ENCODE data around the gene ZMYND11.

ZMYND11 gene

DNA sequence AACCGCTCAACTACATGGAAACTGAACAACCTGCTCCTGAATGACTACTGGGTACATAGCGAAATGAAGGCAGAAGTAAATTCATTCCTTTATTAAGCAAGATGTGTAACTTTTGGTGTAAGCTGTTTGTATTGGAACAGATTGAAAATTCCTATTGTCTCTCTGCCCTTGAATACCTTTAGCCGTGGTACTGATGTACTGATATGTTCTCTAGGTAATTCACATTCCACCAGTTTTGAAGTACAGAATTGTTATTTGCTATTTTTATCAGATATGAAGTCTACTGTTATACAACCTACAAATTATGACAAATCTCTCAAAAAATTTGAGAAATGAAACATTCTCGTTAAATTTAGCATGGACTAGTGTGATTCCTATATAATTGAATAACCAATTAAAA lies 17.7 kb downstream of the ZMYND11 start:
- H4K20me1 ChIP-seq (ENCODE audit: insufficient read depth, low read length) = no peaks in the 10 kb centered on the region; the same call in 1 of the 2 replicates
- no peak for TF ChIP-seq EZH2 (optimal IDR thresholded peaks at IDR 0.05; ENCODE audit: low read depth, low read length)

DNA sequence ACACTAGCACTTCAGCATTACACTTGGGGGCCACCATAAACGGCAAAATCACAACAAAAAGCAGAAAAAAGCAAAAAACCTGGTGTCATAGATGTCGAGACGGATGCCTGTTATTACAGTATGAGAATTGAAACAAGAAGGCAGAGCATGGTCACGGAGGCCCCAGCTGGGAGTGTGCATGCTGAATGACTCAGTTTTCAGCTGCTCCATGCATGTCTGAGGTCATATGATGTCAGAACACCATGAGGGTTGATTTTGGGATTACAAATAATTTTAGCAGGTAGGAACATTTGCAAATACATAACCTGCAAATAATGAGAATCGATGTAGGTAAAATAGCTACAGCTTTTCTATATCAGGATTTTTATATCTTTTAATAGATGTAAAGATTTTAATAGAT lies 19.1 kb downstream of the ZMYND11 start:
- Histone ChIP-seq H3K27me3 (replicated peaks; ENCODE audit: insufficient read depth, low read length) (no peaks in the 10 kb centered on the region), H3K9me3 (replicated peaks; ENCODE audit: insufficient read depth, low read length) (no peaks in the 10 kb centered on the region), H3F3A (ENCODE audit: insufficient read depth, low read length) (no peaks in the 10 kb centered on the region), H3K4me2 (ENCODE audit: low read depth, low read length) (no peak overlapping the region), H3K27ac (ENCODE audit: low read length) (no peak overlapping the region), H3K36me3 (replicated peaks; ENCODE audit: insufficient read depth, low read length) (no peaks in the 10 kb centered on the region), H2AFZ (ENCODE audit: low read length) (no peak overlapping the region), H3K79me2 (ENCODE audit: low read length) (peaks cover 25% of the 10 kb centered on the region), H3K4me1 (ENCODE audit: low read length) (no peaks in the 10 kb centered on the region), H3K4me3 (ENCODE audit: low read length) (no peak overlapping the region), H3K9me2 (replicated peaks; ENCODE audit: insufficient read depth, low read length) (no peaks in the 10 kb centered on the region), H3K9ac (ENCODE audit: low read length) (no peak overlapping the region), H4K20me1 (ENCODE audit: insufficient read depth, low read length) (no peaks in the 10 kb centered on the region; the same call in 1 of the 2 replicates)
- DNase-seq = no peak
- TF ChIP-seq EZH2phosphoT487 (IDR thresholded peaks at IDR 0.05; ENCODE audit: low read length) = no peak
- TF ChIP-seq, protein P1, sequence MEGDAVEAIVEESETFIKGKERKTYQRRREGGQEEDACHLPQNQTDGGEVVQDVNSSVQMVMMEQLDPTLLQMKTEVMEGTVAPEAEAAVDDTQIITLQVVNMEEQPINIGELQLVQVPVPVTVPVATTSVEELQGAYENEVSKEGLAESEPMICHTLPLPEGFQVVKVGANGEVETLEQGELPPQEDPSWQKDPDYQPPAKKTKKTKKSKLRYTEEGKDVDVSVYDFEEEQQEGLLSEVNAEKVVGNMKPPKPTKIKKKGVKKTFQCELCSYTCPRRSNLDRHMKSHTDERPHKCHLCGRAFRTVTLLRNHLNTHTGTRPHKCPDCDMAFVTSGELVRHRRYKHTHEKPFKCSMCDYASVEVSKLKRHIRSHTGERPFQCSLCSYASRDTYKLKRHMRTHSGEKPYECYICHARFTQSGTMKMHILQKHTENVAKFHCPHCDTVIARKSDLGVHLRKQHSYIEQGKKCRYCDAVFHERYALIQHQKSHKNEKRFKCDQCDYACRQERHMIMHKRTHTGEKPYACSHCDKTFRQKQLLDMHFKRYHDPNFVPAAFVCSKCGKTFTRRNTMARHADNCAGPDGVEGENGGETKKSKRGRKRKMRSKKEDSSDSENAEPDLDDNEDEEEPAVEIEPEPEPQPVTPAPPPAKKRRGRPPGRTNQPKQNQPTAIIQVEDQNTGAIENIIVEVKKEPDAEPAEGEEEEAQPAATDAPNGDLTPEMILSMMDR (IDR thresholded peaks at IDR 0.05; ENCODE audit: low read length) = no peak
- no peak for TF ChIP-seq EZH2 (optimal IDR thresholded peaks at IDR 0.05; ENCODE audit: low read depth, low read length)

More for the DNA sequence above, 17.7 kb downstream of the ZMYND11 start:
- no peak overlapping the region for H2AFZ ChIP-seq (ENCODE audit: low read length)
- H3K27me3 ChIP-seq (replicated peaks; ENCODE audit: insufficient read depth, low read length) = no peaks in the 10 kb centered on the region
- no peaks in the 10 kb centered on the region for H3K9me3 ChIP-seq (replicated peaks; ENCODE audit: insufficient read depth, low read length)
- H3K36me3 ChIP-seq (replicated peaks; ENCODE audit: insufficient read depth, low read length) = no peaks in the 10 kb centered on the region
- H3K9me2 ChIP-seq (replicated peaks; ENCODE audit: insufficient read depth, low read length) = no peaks in the 10 kb centered on the region
- H3K4me3 ChIP-seq (ENCODE audit: low read length) = no peak overlapping the region
- DNase-seq = no peak
- H3K4me2 ChIP-seq (ENCODE audit: low read depth, low read length) = no peak overlapping the region
- H3K9ac ChIP-seq (ENCODE audit: low read length) = no peak overlapping the region
- H3K27ac ChIP-seq (ENCODE audit: low read length) = no peak overlapping the region
- H3F3A ChIP-seq (ENCODE audit: insufficient read depth, low read length) = no peaks in the 10 kb centered on the region
- no peaks in the 10 kb centered on the region for H3K4me1 ChIP-seq (ENCODE audit: low read length)
- peaks cover 35% of the 10 kb centered on the region for H3K79me2 ChIP-seq (ENCODE audit: low read length)

DNA sequence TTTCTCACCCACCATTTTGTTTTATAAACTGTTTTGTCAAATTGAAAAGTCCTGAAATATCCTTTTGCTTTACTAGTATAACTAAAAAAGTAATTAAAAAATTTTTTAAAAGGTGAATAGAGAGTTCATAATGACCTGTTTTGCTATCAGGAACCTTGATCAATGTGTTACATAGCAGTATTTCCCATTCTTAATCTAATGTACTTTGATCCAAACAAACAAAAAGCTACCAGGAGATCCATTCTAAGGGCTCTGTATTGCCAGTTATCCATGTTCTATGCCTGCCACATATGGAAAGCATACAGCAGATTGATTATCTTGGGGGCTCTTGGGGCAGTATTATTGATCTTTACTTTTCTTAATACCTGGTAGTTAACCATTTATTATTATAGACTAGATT lies 32.1 kb downstream of the ZMYND11 start:
- H3F3A ChIP-seq (ENCODE audit: insufficient read depth, low read length) = no peaks in the 10 kb centered on the region
- H3K9me3 ChIP-seq (replicated peaks; ENCODE audit: insufficient read depth, low read length) = no peaks in the 10 kb centered on the region
- H2AFZ ChIP-seq (ENCODE audit: low read length) = no peak overlapping the region
- DNase-seq = no peak
- H3K4me1 ChIP-seq (ENCODE audit: low read length) = no peaks in the 10 kb centered on the region
- TF ChIP-seq, protein P1 (IDR thresholded peaks at IDR 0.05; ENCODE audit: low read length) = no peak
- TF ChIP-seq EZH2phosphoT487 (IDR thresholded peaks at IDR 0.05; ENCODE audit: low read length) (no peak), EZH2 (optimal IDR thresholded peaks at IDR 0.05; ENCODE audit: low read depth, low read length) (no peak)
- H3K36me3 ChIP-seq (replicated peaks; ENCODE audit: insufficient read depth, low read length) = no peaks in the 10 kb centered on the region
- no peak overlapping the region for H3K4me3 ChIP-seq (ENCODE audit: low read length)
- no peak overlapping the region for H3K27ac ChIP-seq (ENCODE audit: low read length)
- H3K9ac ChIP-seq (ENCODE audit: low read length) = no peak overlapping the region
- H3K9me2 ChIP-seq (replicated peaks; ENCODE audit: insufficient read depth, low read length) = no peaks in the 10 kb centered on the region
- H4K20me1 ChIP-seq (ENCODE audit: insufficient read depth, low read length) = no peaks in the 10 kb centered on the region
- no peak overlapping the region for H3K4me2 ChIP-seq (ENCODE audit: low read depth, low read length)
- peaks cover 28% of the 10 kb centered on the region for H3K79me2 ChIP-seq (ENCODE audit: low read length)
- no peaks in the 10 kb centered on the region for H3K27me3 ChIP-seq (replicated peaks; ENCODE audit: insufficient read depth, low read length)

DNA sequence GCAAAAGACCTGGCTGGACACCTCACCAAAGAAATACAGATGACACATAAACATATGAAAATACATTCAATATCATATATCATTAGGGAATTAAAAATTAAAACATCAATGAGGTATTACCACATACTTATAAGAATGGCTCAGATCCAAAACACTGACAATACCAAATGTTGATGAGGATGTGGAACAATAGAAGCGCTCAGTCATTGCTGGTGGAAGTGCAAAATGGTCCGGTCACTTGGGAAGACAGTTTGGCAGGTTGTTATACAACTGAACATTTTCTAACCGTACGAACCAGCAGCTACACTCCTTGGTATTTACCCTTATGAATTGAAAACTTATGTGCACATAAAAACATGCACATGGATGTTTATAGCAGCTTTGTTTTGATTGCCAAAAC lies 38.5 kb downstream of the ZMYND11 start:
- Histone ChIP-seq H3K36me3 (replicated peaks; ENCODE audit: insufficient read depth, low read length) (no peaks in the 10 kb centered on the region), H3K4me1 (ENCODE audit: low read length) (no peaks in the 10 kb centered on the region), H3K27ac (ENCODE audit: low read length) (no peak overlapping the region), H3K4me2 (ENCODE audit: low read depth, low read length) (no peak overlapping the region), H4K20me1 (ENCODE audit: insufficient read depth, low read length) (no peaks in the 10 kb centered on the region), H3K79me2 (ENCODE audit: low read length) (no peaks in the 10 kb centered on the region), H3K9ac (ENCODE audit: low read length) (no peak overlapping the region), H3K9me3 (replicated peaks; ENCODE audit: insufficient read depth, low read length) (no peaks in the 10 kb centered on the region), H3K9me2 (replicated peaks; ENCODE audit: insufficient read depth, low read length) (no peaks in the 10 kb centered on the region), H3K4me3 (ENCODE audit: low read length) (no peak overlapping the region), H3K27me3 (replicated peaks; ENCODE audit: insufficient read depth, low read length) (no peaks in the 10 kb centered on the region), H2AFZ (ENCODE audit: low read length) (no peak overlapping the region), H3F3A (ENCODE audit: insufficient read depth, low read length) (no peaks in the 10 kb centered on the region)
- TF ChIP-seq EZH2phosphoT487 (IDR thresholded peaks at IDR 0.05; ENCODE audit: low read length) = no peak
- TF ChIP-seq, protein P1 (IDR thresholded peaks at IDR 0.05; ENCODE audit: low read length) = no peak
- no peak for TF ChIP-seq EZH2 (optimal IDR thresholded peaks at IDR 0.05; ENCODE audit: low read depth, low read length)
- no peak for DNase-seq
